Measurements from ENCODE around the gene EDN2. TPM values are rescaled to one million over a fixed set of nuclear protein-coding genes. Genes with fewer than 3 reads are reported as not detected.

The EDN2 gene
- total RNA-seq, 4 donors from 2014 or later, result 0.78 to 3.1 TPM; not detected in 2

- peaks cover 0 to 48% (median 14%) of the 10 kb centered on the region in 4 donors for H3K4me1 ChIP-seq
- TF ChIP-seq EP300 (IDR thresholded peaks at IDR 0.05), result no peak
- no peak for TF ChIP-seq POLR2A (IDR thresholded peaks at IDR 0.05)
- no peak for TF ChIP-seq CTCF (IDR thresholded peaks at IDR 0.05)
- 90 to 94% methylated on average over 9 of the region's 9 CpGs for WGBS, 2 donors
- no peaks in the 10 kb centered on the region for H3K9me3 ChIP-seq
- H3K4me3 ChIP-seq, result no peak overlapping the region
- DNase-seq (ENCODE audit: low spot score in 2 of 2), result no peak
- H3K36me3 ChIP-seq, result no peaks in the 10 kb centered on the region
- H3K27ac ChIP-seq, result no peak overlapping the region
- no peaks in the 10 kb centered on the region for H3K27me3 ChIP-seq
Observed at GRCh38 chr1:41450747-41451285, 33.7 kb downstream of the EDN2 start.

GRCh38 chr1:41449326-41449921 lies 35.1 kb downstream of the EDN2 start:
- Histone ChIP-seq H3K4me1 (peaks cover 0 to 37% (median 7%) of the 10 kb centered on the region in 4 donors), H3K4me3 (no peak overlapping the region), H3K27me3 (no peaks in the 10 kb centered on the region), H3K27ac (no peak overlapping the region), H3K36me3 (no peaks in the 10 kb centered on the region), H3K9me3 (peaks cover 0 to 4% (median 0%) of the 10 kb centered on the region in 4 donors)
- TF ChIP-seq CTCF (IDR thresholded peaks at IDR 0.05) (no peak), POLR2A (IDR thresholded peaks at IDR 0.05) (no peak), EP300 (IDR thresholded peaks at IDR 0.05) (no peak)
- no peak for DNase-seq (ENCODE audit: low spot score in 2 of 2)
- 76 to 81% methylated on average over 10 of the region's 10 CpGs for WGBS, 2 donors

- Histone ChIP-seq H3K4me3 (no peak overlapping the region), H3K27ac (no peak overlapping the region), H3K36me3 (no peaks in the 10 kb centered on the region), H3K27me3 (no peaks in the 10 kb centered on the region), H3K9me3 (peaks cover 0 to 8% (median 0%) of the 10 kb centered on the region in 4 donors), H3K4me1 (peaks cover 0 to 31% (median 4%) of the 10 kb centered on the region in 4 donors)
- TF ChIP-seq EP300 (IDR thresholded peaks at IDR 0.05), result no peak
- no peak for TF ChIP-seq POLR2A (IDR thresholded peaks at IDR 0.05)
- no peak for TF ChIP-seq CTCF (IDR thresholded peaks at IDR 0.05)
- no peak for DNase-seq (ENCODE audit: low spot score in 2 of 2)
- WGBS, 2 donors, result 73 to 76% methylated on average over 4 of the region's 4 CpGs
Observed at GRCh38 chr1:41448821-41449220, 35.7 kb downstream of the EDN2 start.

- Histone ChIP-seq H3K4me3 (no peak overlapping the region), H3K27ac (no peak overlapping the region), H3K9me3 (peaks cover 0 to 8% (median 0%) of the 10 kb centered on the region in 4 donors), H3K36me3 (no peaks in the 10 kb centered on the region), H3K4me1 (peaks cover 0 to 25% (median 4%) of the 10 kb centered on the region in 4 donors), H3K27me3 (no peaks in the 10 kb centered on the region)
- WGBS, 2 donors, result 82 to 87% methylated on average over 8 of the region's 8 CpGs
- TF ChIP-seq CTCF (IDR thresholded peaks at IDR 0.05) (no peak), POLR2A (IDR thresholded peaks at IDR 0.05) (no peak), EP300 (IDR thresholded peaks at IDR 0.05) (no peak)
- no peak for DNase-seq (ENCODE audit: low spot score in 2 of 2)
Observed at GRCh38 chr1:41447995-41448770, 36.3 kb downstream of the EDN2 start.

Measured in tibial nerve (tissue), 4 donors.